ENCODE results near the gene BRSK2. TPM values are rescaled to one million over a fixed set of nuclear protein-coding genes. Genes with fewer than 3 reads are reported as not detected.

BRSK2 gene
- total and polyA plus RNA-seq, 2 of the 4 experiments (the other 2 are of a cell fraction): 0.18 to 0.62 TPM

DNA sequence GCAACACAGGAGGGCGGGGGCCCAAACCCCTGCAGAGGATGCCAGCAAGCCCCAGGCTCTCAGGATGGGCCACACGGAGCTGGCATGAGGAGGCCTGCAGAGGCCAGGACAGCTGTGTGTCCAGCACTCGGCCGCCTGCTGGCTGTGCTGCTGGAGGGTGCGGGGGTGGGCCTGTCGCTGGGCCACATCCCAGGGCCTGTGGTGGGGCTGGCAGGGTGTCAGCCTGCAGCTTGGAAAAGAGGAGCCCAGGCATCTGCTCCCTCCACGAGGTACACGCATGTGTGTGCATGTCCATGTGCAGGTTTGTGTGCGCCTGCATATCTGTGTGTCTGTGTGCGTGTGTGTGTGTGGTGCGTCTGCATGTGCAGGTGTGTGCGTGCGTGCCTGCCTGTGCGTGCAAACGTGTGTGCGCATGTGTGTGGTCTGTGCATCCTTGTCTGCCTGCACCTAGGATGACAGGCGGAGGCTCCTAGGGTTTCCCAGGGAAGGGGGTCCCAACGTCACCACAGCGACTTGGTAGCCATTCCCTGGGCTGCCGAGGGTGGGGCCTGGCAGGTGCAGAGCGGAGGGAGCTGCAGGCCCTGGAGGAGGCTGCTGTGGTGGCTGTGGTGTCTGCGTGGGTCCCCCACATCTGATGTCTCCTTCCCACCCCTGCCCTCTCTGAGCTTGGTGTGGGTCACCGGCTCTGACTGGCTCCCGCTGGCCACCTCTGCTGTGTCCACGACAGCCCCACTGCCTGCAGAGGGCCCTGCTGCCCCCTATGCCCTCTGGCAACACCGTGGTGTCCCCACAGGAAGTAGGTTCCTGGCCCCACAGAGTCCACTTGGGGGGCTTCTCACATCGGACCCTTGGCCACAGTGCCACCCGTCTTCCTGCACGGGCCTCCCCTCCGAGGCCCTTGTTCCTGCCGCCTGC, 17.1 kb downstream of the BRSK2 start:
- no peak overlapping the region for H2BK5ac ChIP-seq (ENCODE audit: low read depth, low read length, poor library complexity, severe bottlenecking)
- no peak overlapping the region for H3K14ac ChIP-seq (replicated peaks; ENCODE audit: low read depth, low read length)
- ATAC-seq (ENCODE audit: low read depth) (no peak), DNase-seq (no peak)
- no peak overlapping the region for H2BK20ac ChIP-seq (ENCODE audit: low read depth, low read length)
- H3K9me1 ChIP-seq (ENCODE audit: insufficient read depth, low read length): no peaks in the 10 kb centered on the region
- dilution Hi-C loops (cut with HindIII; ENCODE audit: low sequenced_read_pairs, unreplicated experiment): no loop called here
- H4K8ac ChIP-seq (ENCODE audit: low read depth in 2 of 2, low read length in 2 of 2): no peak overlapping the region
- no peak overlapping the region for H3K23ac ChIP-seq (ENCODE audit: low read depth, low read length)
- no TSS peak for BruUV-seq (replicated peaks)
- H3K4ac ChIP-seq (ENCODE audit: low read depth, low read length): no peak overlapping the region
- peaks cover under 1% of the 10 kb centered on the region; the same call in 1 of the 2 replicates for H4K20me1 ChIP-seq (ENCODE audit: insufficient read depth, low read length)
- H2BK120ac ChIP-seq (ENCODE audit: low read depth, low read length): no peak overlapping the region
- POLR2A ChIA-PET (ENCODE audit: unreplicated experiment): no interaction called here
- no peak overlapping the region for H3K27ac ChIP-seq (ENCODE audit: insufficient read depth, low read length)
- H3K9me3 ChIP-seq (ENCODE audit: control insufficient read depth, insufficient read depth, low read length): no peaks in the 10 kb centered on the region
- no peaks in the 10 kb centered on the region for H3K79me1 ChIP-seq (ENCODE audit: low read depth in 1 of 2, low read length in 2 of 2)
- no peak overlapping the region for H4K91ac ChIP-seq (ENCODE audit: insufficient read depth, low read depth, low read length)
- in situ Hi-C loops (cut with MboI; ENCODE audit: low sequenced_read_pairs): no loop called here
- H2AK5ac ChIP-seq (ENCODE audit: low read depth, low read length): no peak overlapping the region
- H3K4me1 ChIP-seq (ENCODE audit: control insufficient read depth, insufficient read depth, low read length): no peaks in the 10 kb centered on the region
- no peak overlapping the region for H2AK9ac ChIP-seq (replicated peaks; ENCODE audit: low read depth, low read length, poor library complexity)
- no peak overlapping the region for H3K9ac ChIP-seq (ENCODE audit: low read depth, low read length)
- H3K36me3 ChIP-seq (ENCODE audit: control insufficient read depth, insufficient read depth, low read length): no peaks in the 10 kb centered on the region
- H3K4me3 ChIP-seq (ENCODE audit: insufficient read depth, low read depth, low read length): no peak overlapping the region
- no peak overlapping the region for H3K56ac ChIP-seq (ENCODE audit: extremely low read depth, insufficient read depth, low read length)
- WGBS, 2 experiments (ENCODE audit: extremely low coverage in 2 of 2, insufficient read length in 1 of 2): 73% methylated on average over 16 of the region's 31 CpGs; no CpG with 5 or more reads in 1 of the 2 experiments
- H3K27me3 ChIP-seq (ENCODE audit: control insufficient read depth, insufficient read depth, low read length): no peaks in the 10 kb centered on the region; the same call in 1 of the 2 replicates
- CTCF ChIA-PET: no interaction called here
- H3K4me2 ChIP-seq (ENCODE audit: low read depth, low read length): no peak overlapping the region
- no peak overlapping the region for H4K5ac ChIP-seq (ENCODE audit: low read depth, low read length)
- intact Hi-C loops (cut with micrococcal nuclease): no loop called here
- no peak overlapping the region for H3K18ac ChIP-seq (ENCODE audit: low read depth, low read length)
- H2AFZ ChIP-seq (replicated peaks; ENCODE audit: low read length, poor library complexity): no peak overlapping the region
- H2BK15ac ChIP-seq (ENCODE audit: low read depth, low read length): no peak overlapping the region
- TF ChIP-seq POLR2A (IDR thresholded peaks at IDR 0.05; ENCODE audit: low read depth, low read length) (no peak), NFE2L2 (IDR thresholded peaks at IDR 0.05; ENCODE audit: low read depth, low read length) (no peak), MAZ (IDR thresholded peaks at IDR 0.05; ENCODE audit: borderline replicate concordance, low read depth, low read length) (no peak), RAD21 (IDR thresholded peaks at IDR 0.05; ENCODE audit: low read length) (no peak), SMC3 (IDR thresholded peaks at IDR 0.05; ENCODE audit: low read depth, low read length) (no peak), RFX5 (IDR thresholded peaks at IDR 0.05; ENCODE audit: low read depth, low read length) (no peak), MXI1 (IDR thresholded peaks at IDR 0.05; ENCODE audit: borderline replicate concordance, low read depth, low read length) (no peak), MAFK (IDR thresholded peaks at IDR 0.05; ENCODE audit: low read depth, low read length) (no peak), FOS (IDR thresholded peaks at IDR 0.05; ENCODE audit: low read depth, low read length) (no peak), BHLHE40 (IDR thresholded peaks at IDR 0.05; ENCODE audit: low read depth, low read length) (no peak), RCOR1 (IDR thresholded peaks at IDR 0.05; ENCODE audit: insufficient replicate concordance, low read length) (no peak), CEBPB (IDR thresholded peaks at IDR 0.05; ENCODE audit: low read depth, low read length) (no peak)
- TF ChIP-seq, protein P1, sequence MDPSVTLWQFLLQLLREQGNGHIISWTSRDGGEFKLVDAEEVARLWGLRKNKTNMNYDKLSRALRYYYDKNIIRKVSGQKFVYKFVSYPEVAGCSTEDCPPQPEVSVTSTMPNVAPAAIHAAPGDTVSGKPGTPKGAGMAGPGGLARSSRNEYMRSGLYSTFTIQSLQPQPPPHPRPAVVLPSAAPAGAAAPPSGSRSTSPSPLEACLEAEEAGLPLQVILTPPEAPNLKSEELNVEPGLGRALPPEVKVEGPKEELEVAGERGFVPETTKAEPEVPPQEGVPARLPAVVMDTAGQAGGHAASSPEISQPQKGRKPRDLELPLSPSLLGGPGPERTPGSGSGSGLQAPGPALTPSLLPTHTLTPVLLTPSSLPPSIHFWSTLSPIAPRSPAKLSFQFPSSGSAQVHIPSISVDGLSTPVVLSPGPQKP (IDR thresholded peaks at IDR 0.05; ENCODE audit: borderline replicate concordance, low read depth, low read length): no peak
- TF ChIP-seq, protein P2, sequence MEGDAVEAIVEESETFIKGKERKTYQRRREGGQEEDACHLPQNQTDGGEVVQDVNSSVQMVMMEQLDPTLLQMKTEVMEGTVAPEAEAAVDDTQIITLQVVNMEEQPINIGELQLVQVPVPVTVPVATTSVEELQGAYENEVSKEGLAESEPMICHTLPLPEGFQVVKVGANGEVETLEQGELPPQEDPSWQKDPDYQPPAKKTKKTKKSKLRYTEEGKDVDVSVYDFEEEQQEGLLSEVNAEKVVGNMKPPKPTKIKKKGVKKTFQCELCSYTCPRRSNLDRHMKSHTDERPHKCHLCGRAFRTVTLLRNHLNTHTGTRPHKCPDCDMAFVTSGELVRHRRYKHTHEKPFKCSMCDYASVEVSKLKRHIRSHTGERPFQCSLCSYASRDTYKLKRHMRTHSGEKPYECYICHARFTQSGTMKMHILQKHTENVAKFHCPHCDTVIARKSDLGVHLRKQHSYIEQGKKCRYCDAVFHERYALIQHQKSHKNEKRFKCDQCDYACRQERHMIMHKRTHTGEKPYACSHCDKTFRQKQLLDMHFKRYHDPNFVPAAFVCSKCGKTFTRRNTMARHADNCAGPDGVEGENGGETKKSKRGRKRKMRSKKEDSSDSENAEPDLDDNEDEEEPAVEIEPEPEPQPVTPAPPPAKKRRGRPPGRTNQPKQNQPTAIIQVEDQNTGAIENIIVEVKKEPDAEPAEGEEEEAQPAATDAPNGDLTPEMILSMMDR (conservative IDR thresholded peaks at IDR 0.05; ENCODE audit: low read depth, low read length): no peak
- TF ChIP-seq, protein P3, sequence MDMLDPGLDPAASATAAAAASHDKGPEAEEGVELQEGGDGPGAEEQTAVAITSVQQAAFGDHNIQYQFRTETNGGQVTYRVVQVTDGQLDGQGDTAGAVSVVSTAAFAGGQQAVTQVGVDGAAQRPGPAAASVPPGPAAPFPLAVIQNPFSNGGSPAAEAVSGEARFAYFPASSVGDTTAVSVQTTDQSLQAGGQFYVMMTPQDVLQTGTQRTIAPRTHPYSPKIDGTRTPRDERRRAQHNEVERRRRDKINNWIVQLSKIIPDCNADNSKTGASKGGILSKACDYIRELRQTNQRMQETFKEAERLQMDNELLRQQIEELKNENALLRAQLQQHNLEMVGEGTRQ (IDR thresholded peaks at IDR 0.05; ENCODE audit: low read depth, low read length): no peak

Measured in IMR-90 (cell line).